Measurements from ENCODE around the gene TGFBR3.

TGFBR3 gene

GRCh38 chr1:91729621-91730358 is 156.2 kb downstream of the TGFBR3 start:
- no peak for DNase-seq

- no peak for DNase-seq
Observed at GRCh38 chr1:91727763-91728162, 158.2 kb downstream of the TGFBR3 start.

DNA sequence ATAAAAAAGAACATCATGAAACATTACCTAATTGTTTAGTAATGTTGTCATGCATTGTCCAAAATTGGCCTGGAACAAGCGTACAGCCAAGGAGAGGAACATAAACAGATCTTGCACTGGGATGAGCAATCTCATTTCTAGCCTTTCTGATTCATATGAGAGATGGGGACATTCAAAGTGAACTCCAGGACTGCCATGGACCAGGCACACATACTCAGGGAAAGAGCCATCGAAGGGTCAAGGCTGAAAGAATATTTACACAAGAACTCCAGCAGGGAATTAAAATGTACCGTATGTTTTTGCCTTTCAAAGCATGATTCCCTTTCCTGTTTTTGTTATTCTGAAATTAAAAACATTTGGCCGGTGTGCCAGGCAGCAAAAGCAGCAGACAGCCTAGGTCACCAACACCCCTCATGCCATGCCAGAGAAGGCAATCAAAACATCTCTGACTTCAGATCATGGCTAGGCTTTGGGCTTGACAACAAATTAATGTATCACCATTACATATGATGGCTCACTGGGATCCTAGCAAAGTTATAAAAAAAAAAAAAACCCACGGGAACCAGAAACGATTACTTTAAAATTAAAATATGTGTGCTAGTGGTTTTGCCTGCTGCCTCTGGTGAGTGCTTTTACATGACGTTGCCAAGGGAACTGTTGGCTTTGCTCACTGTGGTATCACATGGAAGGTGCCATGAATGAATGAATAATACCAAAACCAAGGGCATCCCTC is 159.8 kb downstream of the TGFBR3 start:
- no peak for DNase-seq

- DNase-seq: no peak
Observed at GRCh38 chr1:91725618-91725988, 160.3 kb downstream of the TGFBR3 start.

GRCh38 chr1:91724644-91725043 is 161.3 kb downstream of the TGFBR3 start:
- DNase-seq: no peak

DNA sequence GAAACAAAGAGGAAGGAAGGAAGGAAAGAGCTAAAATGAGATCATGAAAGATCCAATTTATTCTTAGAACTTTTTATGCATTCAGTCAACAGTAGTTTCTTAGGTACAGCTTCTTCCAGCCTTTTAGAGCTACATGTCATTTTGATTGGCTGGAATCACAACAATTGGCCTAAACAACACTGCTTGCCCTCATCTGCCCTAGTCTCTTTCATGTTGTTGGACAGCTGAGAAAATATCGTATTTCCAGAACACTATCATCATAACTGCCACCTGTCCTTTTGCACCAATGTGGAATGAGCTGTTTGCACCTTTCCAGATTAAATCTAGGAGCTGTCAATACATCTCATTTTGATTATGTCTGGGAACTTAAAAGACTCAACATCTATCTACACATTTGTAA is 161.7 kb downstream of the TGFBR3 start:
- no peak for DNase-seq

- no peak for DNase-seq
Observed at GRCh38 chr1:91720044-91720443, 165.9 kb downstream of the TGFBR3 start.

- DNase-seq: no peak
Observed at GRCh38 chr1:91718877-91719276, 167.1 kb downstream of the TGFBR3 start.

DNA sequence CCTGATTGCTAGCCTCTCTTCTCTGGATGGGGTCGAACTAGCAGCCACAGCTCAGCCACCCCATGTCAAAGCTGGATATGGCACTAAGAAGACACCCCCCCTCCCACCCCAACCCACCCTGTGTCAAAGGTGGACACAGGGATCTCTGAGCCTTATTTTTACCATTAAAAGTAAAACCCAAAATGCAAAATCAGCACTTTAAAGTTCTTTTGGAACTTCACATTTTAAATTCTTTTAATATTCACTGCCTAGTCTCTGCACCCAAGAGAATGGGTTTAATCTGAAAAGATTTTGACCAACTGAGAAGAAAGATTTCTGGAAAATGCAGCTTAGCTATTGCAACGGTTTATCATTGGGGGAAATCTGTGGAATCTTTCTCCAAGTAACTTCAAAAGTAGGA is 167.6 kb downstream of the TGFBR3 start:
- DNase-seq: no peak

DNA sequence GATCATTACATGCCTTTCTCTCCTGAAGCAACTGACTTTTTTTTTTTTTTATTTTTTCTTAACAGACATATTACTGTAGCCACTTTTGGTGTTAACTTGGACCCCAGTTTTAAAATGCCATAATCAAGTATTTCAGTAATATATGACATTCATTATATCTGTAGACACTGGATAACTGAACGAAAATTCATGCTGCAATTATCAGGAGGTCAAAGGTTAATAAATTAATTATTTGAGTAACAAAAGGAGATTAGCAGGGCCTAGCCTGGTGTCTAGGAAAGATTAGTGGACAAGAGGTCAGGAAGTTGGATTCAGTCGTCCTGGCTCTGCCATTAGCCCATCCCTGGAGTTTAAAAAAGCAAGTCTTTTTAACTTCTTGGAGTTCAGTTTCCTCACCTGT is 168.1 kb downstream of the TGFBR3 start:
- no peak for DNase-seq

DNA sequence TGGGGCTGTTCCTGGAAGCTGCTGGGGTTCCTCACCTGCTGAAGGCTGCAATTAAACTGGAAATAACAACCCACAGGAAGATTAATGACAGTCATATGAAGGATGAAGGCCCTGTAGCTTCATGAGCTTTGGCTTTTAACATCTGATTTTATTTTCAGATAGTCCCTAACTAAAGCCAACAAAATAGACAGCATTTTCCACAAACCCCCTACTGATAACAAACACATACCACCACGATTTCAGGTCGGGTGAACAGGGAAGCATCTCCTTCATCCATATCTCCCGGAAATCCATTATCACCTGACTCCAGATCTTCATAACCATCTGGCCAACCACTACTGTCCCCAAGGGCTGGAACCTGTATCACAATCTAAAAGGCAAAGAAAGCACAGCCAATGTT is 169.6 kb downstream of the TGFBR3 start:
- DNase-seq: no peak

GRCh38 chr1:91715416-91716000 is 170.4 kb downstream of the TGFBR3 start:
- no peak for DNase-seq

- no peak for DNase-seq
Observed at GRCh38 chr1:91714867-91715381, 171.0 kb downstream of the TGFBR3 start.

GRCh38 chr1:91712981-91713841 is 172.7 kb downstream of the TGFBR3 start:
- DNase-seq: peak; percentile 54

GRCh38 chr1:91712393-91712792 is 173.6 kb downstream of the TGFBR3 start:
- no peak for DNase-seq

DNA sequence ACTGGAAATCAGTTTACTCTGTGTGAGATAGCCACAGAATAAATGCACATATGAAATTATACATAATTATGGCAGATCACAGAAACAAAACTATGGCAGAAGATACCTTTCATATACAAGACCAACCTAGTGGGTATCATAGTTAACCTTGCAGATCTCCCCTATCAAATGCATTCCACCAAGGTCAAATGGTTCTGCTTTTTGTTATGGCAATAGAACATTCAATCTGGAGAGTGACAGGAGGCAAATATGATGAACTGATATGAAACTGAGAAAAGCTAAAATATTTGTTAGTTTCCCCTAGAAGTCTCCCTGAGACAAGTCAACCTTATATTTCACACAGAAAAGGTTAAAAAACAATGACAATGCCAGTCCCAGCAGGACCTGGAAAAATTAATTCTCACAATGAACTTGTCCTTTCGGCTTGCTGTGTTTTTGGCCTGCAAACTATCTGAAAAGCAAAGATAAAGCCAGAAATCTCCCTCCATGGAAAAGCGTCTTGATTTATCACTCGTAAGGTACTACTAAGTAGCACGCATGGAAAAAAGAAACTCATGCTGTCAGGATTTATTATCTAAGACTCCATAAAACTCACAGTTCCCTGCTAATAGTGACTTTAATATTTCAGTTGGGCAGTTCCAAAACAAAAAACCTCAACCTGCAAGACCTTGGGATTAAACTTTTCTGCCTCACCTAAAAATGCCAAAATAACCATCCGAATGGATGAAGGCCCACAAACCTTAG is 174.3 kb downstream of the TGFBR3 start:
- DNase-seq: no peak

DNA sequence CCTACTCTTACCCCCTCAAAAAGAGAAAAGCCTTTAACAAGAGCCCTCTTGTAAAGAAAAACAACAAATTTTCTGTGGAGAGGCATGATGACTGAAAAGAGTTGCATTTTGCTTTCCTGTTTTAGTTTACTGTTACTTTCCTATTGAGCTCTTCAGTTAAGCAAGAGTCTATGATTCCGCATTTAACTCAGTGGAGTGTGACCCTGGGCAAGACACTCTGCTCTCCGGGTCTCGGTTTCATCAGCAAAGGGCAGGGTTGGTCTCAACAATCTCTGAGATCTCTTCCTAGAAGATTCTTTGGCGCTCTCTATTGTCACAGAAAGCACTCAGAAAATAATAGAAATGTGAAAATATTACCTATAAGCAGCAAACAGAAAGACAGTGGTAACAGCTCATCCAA is 175.7 kb downstream of the TGFBR3 start:
- no peak for DNase-seq

GRCh38 chr1:91708691-91709090 is 177.3 kb downstream of the TGFBR3 start:
- no peak for DNase-seq

DNA sequence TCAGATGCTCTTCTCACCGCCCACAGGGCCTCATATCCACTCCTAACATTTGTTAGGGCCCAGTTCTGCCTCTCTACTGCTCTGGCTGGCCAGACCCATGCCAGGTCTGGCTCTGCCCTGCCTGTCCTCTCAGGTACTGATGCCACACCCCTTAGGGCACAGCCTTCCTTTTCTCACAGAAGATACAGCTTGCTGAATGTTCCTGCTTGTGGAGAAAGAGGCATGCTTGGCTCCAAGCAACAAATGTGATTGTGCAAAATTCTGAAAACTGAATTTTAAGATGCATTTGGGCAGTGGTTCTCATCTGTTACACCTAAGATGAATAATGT is 178.1 kb downstream of the TGFBR3 start:
- DNase-seq: no peak

GRCh38 chr1:91707114-91707889 is 178.6 kb downstream of the TGFBR3 start:
- DNase-seq: no peak

DNA sequence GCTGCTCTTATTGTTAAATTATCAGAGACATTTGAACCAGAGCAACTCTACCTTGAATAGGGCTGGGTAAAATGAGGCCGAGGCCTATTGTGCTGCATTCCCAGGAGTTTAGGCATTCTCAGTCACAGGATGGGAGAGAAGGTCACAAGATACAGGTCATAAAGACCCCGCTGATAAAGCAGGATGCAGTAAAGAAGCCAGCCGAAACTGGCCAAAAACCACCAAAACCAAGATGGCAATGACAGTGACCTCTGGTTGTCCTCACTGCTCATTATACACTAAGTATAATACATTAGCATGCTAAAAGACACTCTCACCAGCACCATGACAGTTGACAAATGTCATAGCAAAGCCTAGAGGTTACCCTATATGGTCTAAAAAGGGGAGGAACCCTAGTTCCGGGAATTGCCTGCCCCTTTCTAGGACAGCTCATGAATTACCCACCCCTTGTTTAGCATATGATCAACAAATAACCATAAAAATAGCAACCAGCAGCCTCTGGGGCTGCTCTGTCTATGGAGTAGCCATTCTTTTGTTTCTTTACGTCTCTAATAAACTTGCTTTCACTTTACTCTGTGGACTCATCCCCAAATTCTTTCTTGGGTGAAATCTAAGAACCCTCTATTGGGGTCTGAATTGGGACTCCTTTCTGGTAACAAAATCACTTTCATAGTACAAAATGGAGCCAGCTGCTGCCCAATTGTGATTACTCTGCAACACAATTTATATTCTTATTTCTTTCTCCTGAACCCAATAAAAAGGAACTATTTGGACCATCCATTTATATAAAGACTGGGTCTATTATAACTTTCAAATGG is 179.6 kb downstream of the TGFBR3 start:
- no peak for DNase-seq

Measured in CD4-positive, alpha-beta T cell treated with Interferon gamma for 1 hour (primary cell).